HG02884 (cell line): Measurements from ENCODE around the gene TOX3.

ENCODE experiments used
- ATAC-seq: cut with Tn5 transposase; IDR thresholded peaks from one replicate; pipeline ENCODE4 v1.9.1; 2021; ENCODE audit warnings: mild to moderate bottlenecking, moderate library complexity; ENCODE audit not compliant: unreplicated experiment

TOX3 gene

GRCh38 chr16:52455549-52456277 is 91.2 kb downstream of the TOX3 start:
- ATAC-seq, result no peak

- no peak for ATAC-seq
These were observed 93.3 kb downstream of the TOX3 start for GRCh38 chr16:52453644-52454043.

GRCh38 chr16:52451971-52452421 is 94.9 kb downstream of the TOX3 start:
- no peak for ATAC-seq

- ATAC-seq, result no peak
These were observed 96.0 kb downstream of the TOX3 start for GRCh38 chr16:52450916-52451315.

GRCh38 chr16:52450241-52450640 is 96.7 kb downstream of the TOX3 start:
- no peak for ATAC-seq

- ATAC-seq, result no peak
These were observed 100.9 kb downstream of the TOX3 start for GRCh38 chr16:52446080-52446479.

GRCh38 chr16:52441886-52442285 is 105.1 kb downstream of the TOX3 start:
- no peak for ATAC-seq

- ATAC-seq, result no peak
These were observed 106.7 kb downstream of the TOX3 start for GRCh38 chr16:52440248-52440647.

- no peak for ATAC-seq
These were observed 107.2 kb downstream of the TOX3 start for GRCh38 chr16:52439750-52440149.

- no peak for ATAC-seq
These were observed 107.7 kb downstream of the TOX3 start for GRCh38 chr16:52439171-52439701.

GRCh38 chr16:52437277-52437670 is 109.7 kb downstream of the TOX3 start:
- no peak for ATAC-seq

GRCh38 chr16:52436339-52437276 is 110.3 kb downstream of the TOX3 start:
- ATAC-seq, result no peak

- no peak for ATAC-seq
These were observed 112.7 kb downstream of the TOX3 start for GRCh38 chr16:52434224-52434623.

GRCh38 chr16:52433643-52434042 is 113.3 kb downstream of the TOX3 start:
- ATAC-seq, result no peak

- ATAC-seq, result no peak
These were observed 122.4 kb downstream of the TOX3 start for GRCh38 chr16:52424591-52424990.

GRCh38 chr16:52422307-52422706 is 124.6 kb downstream of the TOX3 start:
- no peak for ATAC-seq

- ATAC-seq, result no peak
These were observed 128.7 kb downstream of the TOX3 start for GRCh38 chr16:52418201-52418600.

- ATAC-seq, result no peak
These were observed 130.1 kb downstream of the TOX3 start for GRCh38 chr16:52416888-52417287.

GRCh38 chr16:52411011-52411410 is 135.9 kb downstream of the TOX3 start:
- ATAC-seq, result no peak

- no peak for ATAC-seq
These were observed 138.6 kb downstream of the TOX3 start for GRCh38 chr16:52408191-52408845.

- no peak for ATAC-seq
These were observed 139.2 kb downstream of the TOX3 start for GRCh38 chr16:52407778-52408177.
